Adrenal gland (tissue), 12 donors: ENCODE measurements around the gene MIA3. TPM values are rescaled to one million over a fixed set of nuclear protein-coding genes. Genes with fewer than 3 reads are reported as not detected.

Source experiments
- DNase-seq, 7 donors: peaks; one replicate each; pipeline ENCODE4 v3.0.0-alpha.2; 2019 to 2020
- H3K27ac ChIP-seq, 5 donors: fragments of 200-600 bp; sonication (generic) in 4 of 5; 1 replicate in 3 of 5; 2 replicates in 2 of 5; pipeline versions ENCODE4 v1.5.1 to v1.8.0; 2016 to 2020; ENCODE audit warnings: mild to moderate bottlenecking in 1 of 5
- H3K27me3 ChIP-seq: fragments of 200-600 bp; 2 replicates; pipeline ENCODE4 v1.8.0; 2021
- H3K36me3 ChIP-seq, 2 donors: fragments of 200-600 bp; replicated peaks in 1 of 2; 1 replicate in 1 of 2; 2 replicates in 1 of 2; pipeline versions ENCODE4 v1.5.1 to v1.8.0; 2018 to 2022
- H3K4me1 ChIP-seq, 2 donors: fragments of 200-600 bp; replicated peaks in 1 of 2; 1 replicate in 1 of 2; 2 replicates in 1 of 2; pipeline versions ENCODE4 v1.5.1 to v1.8.0; 2018 to 2021
- H3K4me3 ChIP-seq, 4 donors: fragments of 200-600 bp; sonication (generic) in 3 of 4; one replicate each; pipeline ENCODE4 v1.5.1; 2016 to 2018
- H3K9me3 ChIP-seq, 3 donors: fragments of 200-600 bp; sonication (generic) in 1 of 3; replicated peaks in 1 of 3; 1 replicate in 2 of 3; 2 replicates in 1 of 3; pipeline versions ENCODE4 v1.5.1 to v1.8.0; 2016 to 2021
- POLR2A ChIP-seq, 2 donors: fragments of 450-650 bp; IDR thresholded peaks; one replicate each; pipeline ENCODE4 v1.6.1; 2017; ENCODE audit warnings: antibody characterized with exemption in 2 of 2, mild to moderate bottlenecking in 2 of 2, moderate library complexity in 1 of 2
- WGBS, 4 donors: extraction: QIAGEN DNeasy Blood & Tissue Kit in 2 of 4; methylation state at CpG; one replicate each; pipeline versions ENCODE4 v1.1.5 to v1.1.7; 2013 to 2017; 5-methylcytosine and 5-hydroxymethylcytosine counted together
- intact Hi-C, 2 donors: fragments of 100-400 bp; cut with DNase I; formaldehyde crosslinking; loops; one replicate each; pipeline versions ENCODE4 v1.14.1 to v1.15.0; 2022 to 2023
- polyA plus RNA-seq, 3 donors: library from polyadenylated mRNA; stranded (reverse); fragments of 200-250 nt in 2 of 3; fragments of 350-450 nt in 1 of 3; fragmentation: Illumina TruSeq in 1 of 3; extraction: RNeasy Lipid Tissue Mini Kit (QIAGEN cat#74804) in 1 of 3; gene quantifications; one replicate each; pipeline ENCODE4 v1.2.3, GENCODE V29; 2013 to 2014
- total RNA-seq, 9 donors: library from RNA; depleted of rRNA in 4 of 9; stranded (reverse); fragments of >200 nt in 4 of 9; fragments of 120-200 nt in 1 of 9; fragmentation: NEBNext Ultra II Directional in 1 of 9; extraction: Animal tissue kit (Norgen Biotek cat#: 25700) in 1 of 9; gene quantifications; one replicate each; pipeline versions ENCODE4 v1.1.0 to v1.2.4, GENCODE V29; 2013 to 2023
- TF ChIP-seq, protein P1 (sequence below), 6 experiments: fragments of 450-650 bp in 4 of 6; fragments of 200-600 bp in 2 of 6; sonication (generic) in 1 of 6; IDR thresholded peaks; 1 replicate in 5 of 6; 2 replicates in 1 of 6; pipeline versions ENCODE4 v1.5.1 to v1.8.0; 2016 to 2021; ENCODE audit warnings: antibody characterized with exemption in 6 of 6, mild to moderate bottlenecking in 2 of 6, moderate library complexity in 1 of 6
- donor health status: healthy with polysubstance abuse.
- donor health status: Bipolar disorder and iron deficiency.
- donor health status: DM: yes; HTN: yes; CAD: no.
- donor health status: DM: no; HTN: no; CAD: no.
- donor health status: DM: no; HTN: no; CAD: no.
- donor health status: DM: yes; HTN: yes; CAD: no.

Gene MIA3
- total and polyA plus RNA-seq, 12 donors, result 33.1 to 146 (median 65.9) TPM

- WGBS, 4 donors, result 37 to 44% (median 40%) methylated on average over 7 of the region's 7 CpGs
- intact Hi-C loops, result loop anchor here (5.0 kb wide), 1 partner anchor 172 kb away; no protein-coding TSS in a partner anchor
- Histone ChIP-seq H3K27ac (no peak overlapping the region), H3K27me3 (no peaks in the 10 kb centered on the region), H3K9me3 (no peaks in the 10 kb centered on the region), H3K4me1 (no peaks in the 10 kb centered on the region), H3K36me3 (peaks cover 0 to 37% of the 10 kb centered on the region in 2 donors), H3K4me3 (no peak overlapping the region)
- TF ChIP-seq, protein P1, sequence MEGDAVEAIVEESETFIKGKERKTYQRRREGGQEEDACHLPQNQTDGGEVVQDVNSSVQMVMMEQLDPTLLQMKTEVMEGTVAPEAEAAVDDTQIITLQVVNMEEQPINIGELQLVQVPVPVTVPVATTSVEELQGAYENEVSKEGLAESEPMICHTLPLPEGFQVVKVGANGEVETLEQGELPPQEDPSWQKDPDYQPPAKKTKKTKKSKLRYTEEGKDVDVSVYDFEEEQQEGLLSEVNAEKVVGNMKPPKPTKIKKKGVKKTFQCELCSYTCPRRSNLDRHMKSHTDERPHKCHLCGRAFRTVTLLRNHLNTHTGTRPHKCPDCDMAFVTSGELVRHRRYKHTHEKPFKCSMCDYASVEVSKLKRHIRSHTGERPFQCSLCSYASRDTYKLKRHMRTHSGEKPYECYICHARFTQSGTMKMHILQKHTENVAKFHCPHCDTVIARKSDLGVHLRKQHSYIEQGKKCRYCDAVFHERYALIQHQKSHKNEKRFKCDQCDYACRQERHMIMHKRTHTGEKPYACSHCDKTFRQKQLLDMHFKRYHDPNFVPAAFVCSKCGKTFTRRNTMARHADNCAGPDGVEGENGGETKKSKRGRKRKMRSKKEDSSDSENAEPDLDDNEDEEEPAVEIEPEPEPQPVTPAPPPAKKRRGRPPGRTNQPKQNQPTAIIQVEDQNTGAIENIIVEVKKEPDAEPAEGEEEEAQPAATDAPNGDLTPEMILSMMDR (IDR thresholded peaks at IDR 0.05), result peak; percentile 84 to 91 (median 86)
- TF ChIP-seq POLR2A (IDR thresholded peaks at IDR 0.05), result no peak
- peak; percentile 56 to 89 (median 81) for DNase-seq
Measured at GRCh38 chr1:222634180-222635013, 16.5 kb downstream of the MIA3 start.

GRCh38 chr1:222641269-222641948, 23.5 kb downstream of the MIA3 start:
- no peak overlapping the region for H3K4me3 ChIP-seq
- no peak overlapping the region for H3K27ac ChIP-seq
- peak in 1 of 7 donors; percentile 24 for DNase-seq
- peaks cover 0 to 6% of the 10 kb centered on the region in 2 donors for H3K36me3 ChIP-seq
- TF ChIP-seq, protein P1 (IDR thresholded peaks at IDR 0.05), result no peak
- TF ChIP-seq POLR2A (IDR thresholded peaks at IDR 0.05), result no peak
- no peaks in the 10 kb centered on the region for H3K27me3 ChIP-seq
- no peaks in the 10 kb centered on the region for H3K9me3 ChIP-seq
- intact Hi-C loops, result no loop called here
- H3K4me1 ChIP-seq, result peaks cover 5 to 8% of the 10 kb centered on the region in 2 donors
- WGBS, 4 donors, result 55 to 70% (median 62%) methylated on average over 5 of the region's 5 CpGs

- DNase-seq, result no peak
- H3K9me3 ChIP-seq, result no peaks in the 10 kb centered on the region
Measured at GRCh38 chr1:222642468-222642867, 24.6 kb downstream of the MIA3 start.

DNA sequence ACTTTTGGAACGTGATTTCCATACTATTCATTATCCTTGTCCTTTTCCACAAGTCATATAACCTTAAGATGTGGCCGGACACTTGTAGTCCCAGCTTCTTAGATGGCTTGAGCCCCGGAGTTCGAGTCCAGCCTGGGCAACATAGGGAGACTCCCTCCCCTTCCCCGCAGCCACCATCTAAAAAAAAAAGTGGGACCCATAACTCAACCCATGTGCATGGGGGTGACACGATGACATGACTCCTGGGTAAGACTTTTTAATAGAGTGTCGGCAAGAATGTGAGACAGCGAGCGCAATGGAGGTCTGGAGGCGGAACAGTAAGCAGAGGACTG, 25.7 kb downstream of the MIA3 start:
- H3K9me3 ChIP-seq, result no peaks in the 10 kb centered on the region
- no peaks in the 10 kb centered on the region for H3K27me3 ChIP-seq
- intact Hi-C loops, result no loop called here
- peaks cover 0 to 6% of the 10 kb centered on the region in 2 donors for H3K36me3 ChIP-seq
- DNase-seq, result peak in 2 of 7 donors; percentile 26 to 30
- 4 to 6% (median 5%) methylated on average over 10 of the region's 10 CpGs for WGBS, 4 donors
- peaks cover 5 to 8% of the 10 kb centered on the region in 2 donors for H3K4me1 ChIP-seq
- TF ChIP-seq, protein P1 (IDR thresholded peaks at IDR 0.05), result no peak
- no peak for TF ChIP-seq POLR2A (IDR thresholded peaks at IDR 0.05)
- H3K4me3 ChIP-seq, result peak overlapping the region; percentile 13 to 87 (median 55)
- peak overlapping the region; percentile 88 to 96 (median 92) for H3K27ac ChIP-seq

More at GRCh38 chr1:222642468-222642867, 24.6 kb downstream of the MIA3 start:
- 71 to 83% (median 78%) methylated on average over 1 of the region's 1 CpG for WGBS, 4 donors
- TF ChIP-seq, protein P1 (IDR thresholded peaks at IDR 0.05), result no peak
- TF ChIP-seq POLR2A (IDR thresholded peaks at IDR 0.05), result no peak
- Histone ChIP-seq H3K4me3 (no peak overlapping the region), H3K36me3 (peaks cover 0 to 6% of the 10 kb centered on the region in 2 donors), H3K27me3 (no peaks in the 10 kb centered on the region), H3K27ac (no peak overlapping the region), H3K4me1 (peaks cover 5 to 8% of the 10 kb centered on the region in 2 donors)
- intact Hi-C loops, result no loop called here
